T47D (cell line): ENCODE measurements around the gene HKDC1.
"Not testable (repeated sequence)": the region's sequence is repeated elsewhere in the genome, so short reads cannot be mapped to it uniquely, and the experiment has no call there.

ENCODE experiments used
- DNase-seq, 2 experiments: peaks; one replicate each; pipeline versions ENCODE4 v3.0.0 to v3.0.0-alpha.2; 2011 to 2012; ENCODE audit warnings: low read depth in 1 of 2, low spot score in 1 of 2
- JUND ChIP-seq: IDR thresholded peaks from 2 replicates; pipeline ENCODE4 v1.6.1; 2012; ENCODE audit warnings: low read depth
- in situ Hi-C: cut with HindIII; loops from 2 replicates; pipeline ENCODE4 v1.10.0; 2016; ENCODE audit warnings: low sequenced_read_pairs, low pct_unique_long_range_greater_than_20kb

The HKDC1 gene

GRCh38 chr10:69220041-69220451 lies at the start of gene HKDC1:
Gene HKDC1, plus strand, starts transcription at chr10:69220332. Its CDS starts 104 bp downstream, at chr10:69220436.
- no peak for TF ChIP-seq JUND
- in situ Hi-C loops: no loop called here

GRCh38 chr10:69172241-69172982 lies 47.7 kb upstream of the HKDC1 start:
- in situ Hi-C loops: no loop called here
- no peak for TF ChIP-seq JUND
- DNase-seq: no peak

More at GRCh38 chr10:69220041-69220451, at the start of gene HKDC1:
- no peak for DNase-seq

- in situ Hi-C loops, DNase-seq: not testable (repeated sequence)
Observed at GRCh38 chr10:69175326-69175725, 44.8 kb upstream of the HKDC1 start.

- DNase-seq: no peak
- TF ChIP-seq JUND: no peak
- in situ Hi-C loops: no loop called here
Observed at GRCh38 chr10:69176823-69177222, 43.3 kb upstream of the HKDC1 start.

GRCh38 chr10:69179089-69179742 lies 40.9 kb upstream of the HKDC1 start:
- in situ Hi-C loops: no loop called here
- TF ChIP-seq JUND: no peak
- DNase-seq: no peak

GRCh38 chr10:69179743-69180524 lies 40.2 kb upstream of the HKDC1 start, which contains the start of gene SUPV3L1:
Gene SUPV3L1, plus strand, starts transcription at chr10:69180234. Its CDS starts 58 bp downstream, at chr10:69180292.
- peak; percentile 66 to 96 for DNase-seq
- no peak for TF ChIP-seq JUND
- in situ Hi-C loops: no loop called here

- no peak for DNase-seq
- in situ Hi-C loops: no loop called here
Observed at GRCh38 chr10:69180525-69181204, 39.5 kb upstream of the HKDC1 start.

GRCh38 chr10:69181433-69181832 lies 38.7 kb upstream of the HKDC1 start:
- in situ Hi-C loops: no loop called here
- no peak for TF ChIP-seq JUND
- no peak for DNase-seq

More at GRCh38 chr10:69180525-69181204, 39.5 kb upstream of the HKDC1 start:
- no peak for TF ChIP-seq JUND

- no peak for TF ChIP-seq JUND
- no peak for DNase-seq
- in situ Hi-C loops: no loop called here
Observed at GRCh38 chr10:69182005-69182404, 38.1 kb upstream of the HKDC1 start.

- in situ Hi-C loops: no loop called here
- no peak for DNase-seq
- no peak for TF ChIP-seq JUND
Observed at GRCh38 chr10:69186524-69186923, 33.6 kb upstream of the HKDC1 start.

- TF ChIP-seq JUND: no peak
- DNase-seq: no peak
- in situ Hi-C loops: no loop called here
Observed at GRCh38 chr10:69201045-69201444, 19.1 kb upstream of the HKDC1 start.

GRCh38 chr10:69202332-69202731 lies 17.8 kb upstream of the HKDC1 start:
- in situ Hi-C loops: no loop called here
- TF ChIP-seq JUND: no peak
- DNase-seq: no peak
